ENCODE measurements around the gene ATP8A1. TPM values are rescaled to one million over a fixed set of nuclear protein-coding genes. Genes with fewer than 3 reads are reported as not detected.
"Not testable (repeated sequence)": the region's sequence is repeated elsewhere in the genome, so short reads cannot be mapped to it uniquely, and the experiment has no call there.

The ATP8A1 gene
- total RNA-seq, result 10 to 100 TPM; 11.6 to 27.9 (median 18.3) TPM
- 10 to 100 TPM in 1 of 2 donors, 1 to 10 TPM in 1; 3.4 to 14.8 TPM for polyA plus RNA-seq
- long read RNA-seq, donor 1, full-length matches to known transcripts, result 3 of 6 reads
- long read RNA-seq, donor 1, partial matches to known transcripts, result 1 of 6 reads
- long read RNA-seq, donor 1, other reads (novel, unspliced or antisense), result 2 of 6 reads
- long read RNA-seq, donor 2, full-length matches to known transcripts, result 10 of 22 reads
- long read RNA-seq, donor 2, partial matches to known transcripts, result 5 of 22 reads
- long read RNA-seq, donor 2, other reads (novel, unspliced or antisense), result 7 of 22 reads
- long read RNA-seq, donor 3, full-length matches to known transcripts, result 4 of 17 reads
- long read RNA-seq, donor 3, partial matches to known transcripts, result 7 of 17 reads
- long read RNA-seq, donor 3, other reads (novel, unspliced or antisense), result 6 of 17 reads

GRCh38 chr4:42656944-42657792 is at the start of gene ATP8A1:
TSS of gene ATP8A1 (minus strand) at chr4:42657105. CDS start at chr4:42656873, 232 bp downstream.
- Histone ChIP-seq H3K4me3 (peak within 1 kb of the TSS; percentile 71 to 99 (median 88)), H3K27me3 (no peaks in the 10 kb centered on the region), H3K27ac (peak within 1 kb of the TSS; percentile 72 to 97 (median 92)), H3K9me3 (peaks cover 0 to 6% (median 0%) of the 10 kb centered on the region in 11 donors), H3K4me1 (peaks cover 10 to 51% (median 34%) of the 10 kb centered on the region in 9 donors), H3K36me3 (no peaks in the 10 kb centered on the region)
- DNase-seq (peak; percentile 94), ATAC-seq (peak; percentile 96 to 99 (median 98))
- TF ChIP-seq CTCF (IDR thresholded peaks at IDR 0.05), result peak in 2 of 9 donors; percentile 10 to 11
- 0% methylated on average over 65 to 74 of the region's 74 CpGs for WGBS, 2 donors
- intact Hi-C loops (cut with DNase I), result loop anchor here in 5 of 10 donors (1.0 to 5.0 kb wide), 8 partner anchors 29 to 88 kb away; no protein-coding TSS in a partner anchor

GRCh38 chr4:42706086-42706485 is 49.2 kb upstream of the ATP8A1 start:
- no peak overlapping the region for H3K4me3 ChIP-seq
- H3K27me3 ChIP-seq, result peaks cover 0 to 1% (median 0%) of the 10 kb centered on the region in 7 donors
- H3K36me3 ChIP-seq, result no peaks in the 10 kb centered on the region
- no peaks in the 10 kb centered on the region for H3K9me3 ChIP-seq
- 66 to 69% methylated on average over 4 of the region's 4 CpGs for whole genome bisulfite sequencing, 2 donors
- no peak overlapping the region for H3K27ac ChIP-seq
- TF ChIP-seq CTCF (IDR thresholded peaks at IDR 0.05), result no peak
- DNase-seq (no peak), ATAC-seq (no peak)
- intact Hi-C loops (cut with DNase I), result no loop called here
- no peaks in the 10 kb centered on the region for H3K4me1 ChIP-seq

- no peaks in the 10 kb centered on the region for H3K27me3 ChIP-seq
- no peaks in the 10 kb centered on the region for H3K9me3 ChIP-seq
- 60 to 69% methylated on average over 5 of the region's 5 CpGs for WGBS, 2 donors
- ATAC-seq, result no peak
- H3K4me3 ChIP-seq, result no peak overlapping the region
- no peak for TF ChIP-seq CTCF (IDR thresholded peaks at IDR 0.05)
- no peaks in the 10 kb centered on the region for H3K4me1 ChIP-seq
- intact Hi-C loops (cut with DNase I), result no loop called here
- H3K36me3 ChIP-seq, result no peaks in the 10 kb centered on the region
- H3K27ac ChIP-seq, result no peak overlapping the region
- no peak for DNase-seq
Measured at GRCh38 chr4:42703813-42704212, 46.9 kb upstream of the ATP8A1 start.

- Histone ChIP-seq H3K4me3 (no peak overlapping the region), H3K4me1 (no peaks in the 10 kb centered on the region), H3K27ac (no peak overlapping the region), H3K36me3 (no peaks in the 10 kb centered on the region), H3K9me3 (peaks cover 0 to 2% (median 0%) of the 10 kb centered on the region in 11 donors), H3K27me3 (no peaks in the 10 kb centered on the region)
- 89 to 92% methylated on average over 3 of the region's 3 CpGs for WGBS, 2 donors
- ATAC-seq, result no peak
- intact Hi-C loops (cut with DNase I), result no loop called here
- TF ChIP-seq CTCF (IDR thresholded peaks at IDR 0.05), result no peak
- DNase-seq, result no peak
Measured at GRCh38 chr4:42702895-42703294, 46.0 kb upstream of the ATP8A1 start.

GRCh38 chr4:42701780-42702179 is 44.9 kb upstream of the ATP8A1 start:
- DNase-seq; intact Hi-C loops (cut with DNase I); H3K9me3 ChIP-seq; H3K4me1 ChIP-seq; H3K27ac ChIP-seq; ATAC-seq; H3K27me3 ChIP-seq; H3K36me3 ChIP-seq; H3K4me3 ChIP-seq: not testable (repeated sequence)
- WGBS, 2 donors, result 85 to 90% methylated on average over 7 of the region's 7 CpGs
